OCI-LY7 (cell line): ENCODE data around the gene CACNA2D1.

Experiments
- EZH2phosphoT487 ChIP-seq: fragments of 200-600 bp; sonication (generic); IDR thresholded peaks from 2 replicates; pipeline ENCODE4 v1.6.1; 2018; ENCODE audit warnings: low read depth, borderline replicate concordance, mild to moderate bottlenecking, mixed run types, antibody characterized with exemption, low read length, moderate library complexity, mixed read lengths
- TF ChIP-seq, protein P1 (sequence below): fragments of 200-600 bp; sonication (generic); conservative IDR thresholded peaks from 2 replicates; pipeline ENCODE4 v1.5.1; 2014; ENCODE audit warnings: mild to moderate bottlenecking, antibody characterized with exemption, low read length, moderate library complexity, mixed read lengths

DNA sequence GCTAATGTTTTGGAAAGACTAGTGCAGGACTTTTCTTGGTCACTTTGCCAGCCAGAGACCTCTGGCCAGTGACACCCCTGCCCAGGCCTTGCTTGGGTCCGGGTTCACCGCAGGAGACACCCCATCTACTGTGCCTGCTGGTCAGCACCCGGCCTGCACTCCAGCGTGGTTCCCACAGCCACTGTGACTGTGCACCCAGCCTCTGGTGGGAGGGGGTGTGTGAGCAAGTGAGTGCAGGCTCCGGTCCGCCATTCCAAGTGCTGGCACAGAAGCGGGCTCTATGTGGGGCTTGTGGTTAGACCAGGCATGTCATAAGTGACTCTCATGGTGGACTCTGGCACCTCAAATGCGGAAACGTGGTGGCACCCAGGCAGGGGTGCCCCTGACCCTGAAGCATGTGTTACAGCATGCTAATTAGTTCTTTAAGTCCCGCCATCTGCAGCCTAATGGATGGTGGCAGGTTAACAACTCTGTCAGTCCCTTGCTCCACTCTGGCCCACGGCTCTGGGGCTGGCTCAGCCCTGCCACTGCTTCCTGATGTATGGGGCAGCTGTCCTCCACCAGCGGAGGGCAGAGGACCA is 361.8 kb downstream of the CACNA2D1 start:
- TF ChIP-seq, protein P1, sequence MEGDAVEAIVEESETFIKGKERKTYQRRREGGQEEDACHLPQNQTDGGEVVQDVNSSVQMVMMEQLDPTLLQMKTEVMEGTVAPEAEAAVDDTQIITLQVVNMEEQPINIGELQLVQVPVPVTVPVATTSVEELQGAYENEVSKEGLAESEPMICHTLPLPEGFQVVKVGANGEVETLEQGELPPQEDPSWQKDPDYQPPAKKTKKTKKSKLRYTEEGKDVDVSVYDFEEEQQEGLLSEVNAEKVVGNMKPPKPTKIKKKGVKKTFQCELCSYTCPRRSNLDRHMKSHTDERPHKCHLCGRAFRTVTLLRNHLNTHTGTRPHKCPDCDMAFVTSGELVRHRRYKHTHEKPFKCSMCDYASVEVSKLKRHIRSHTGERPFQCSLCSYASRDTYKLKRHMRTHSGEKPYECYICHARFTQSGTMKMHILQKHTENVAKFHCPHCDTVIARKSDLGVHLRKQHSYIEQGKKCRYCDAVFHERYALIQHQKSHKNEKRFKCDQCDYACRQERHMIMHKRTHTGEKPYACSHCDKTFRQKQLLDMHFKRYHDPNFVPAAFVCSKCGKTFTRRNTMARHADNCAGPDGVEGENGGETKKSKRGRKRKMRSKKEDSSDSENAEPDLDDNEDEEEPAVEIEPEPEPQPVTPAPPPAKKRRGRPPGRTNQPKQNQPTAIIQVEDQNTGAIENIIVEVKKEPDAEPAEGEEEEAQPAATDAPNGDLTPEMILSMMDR, result no peak
- TF ChIP-seq EZH2phosphoT487, result no peak
